Activated CD4-positive, CD25-positive, alpha-beta regulatory T cell (primary cell): ENCODE measurements around the gene CBX7.
"Not testable (repeated sequence)": the region's sequence is repeated elsewhere in the genome, so short reads cannot be mapped to it uniquely, and the experiment has no call there.

Source experiments
- DNase-seq, 4 experiments: peaks; one replicate each; lab custom pipeline; 2025; lab: John Stamatoyannopoulos, UW

CBX7 gene

DNA sequence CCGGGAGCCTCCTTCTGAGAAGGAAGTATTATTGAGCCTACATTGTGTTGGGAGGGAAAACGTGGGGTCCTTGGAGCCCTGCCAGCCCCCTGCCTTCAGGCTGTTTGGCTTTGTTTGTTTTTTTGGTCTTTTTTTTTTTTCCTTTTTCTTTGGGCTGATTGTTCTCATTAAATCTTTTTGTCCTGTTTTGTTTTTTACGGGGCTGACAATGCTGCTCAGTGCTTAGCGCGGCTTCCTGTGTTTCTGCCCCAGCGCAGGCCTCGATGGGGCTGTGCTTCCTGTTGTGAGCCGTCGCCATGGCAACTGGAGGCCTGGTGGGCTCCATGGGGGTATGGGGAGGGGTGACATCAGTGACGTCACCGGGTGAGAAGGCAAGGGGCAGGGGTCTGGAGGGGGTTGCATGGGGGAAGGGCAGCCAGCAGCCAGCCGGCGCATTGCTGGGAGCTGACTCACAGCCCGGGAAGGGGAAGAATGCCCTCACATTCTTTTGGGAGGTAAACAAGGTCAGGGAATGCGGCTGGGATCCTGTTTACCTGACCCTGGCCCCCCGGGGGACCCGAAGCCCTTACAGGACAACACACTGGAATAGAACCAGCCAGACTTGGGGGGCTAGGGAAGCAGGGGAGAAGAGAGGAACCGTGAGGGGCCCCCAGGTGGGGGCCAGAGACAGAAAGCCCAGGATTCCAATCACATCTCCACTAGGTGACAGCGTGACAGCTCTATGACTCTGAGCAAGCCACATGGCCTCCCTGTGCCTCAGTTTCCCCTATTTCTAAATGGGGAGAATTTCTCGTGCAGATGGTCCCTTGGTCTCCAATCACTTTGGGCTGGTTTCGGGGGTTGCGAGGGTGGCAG is 22.2 kb upstream of the CBX7 start:
- DNase-seq = peak in 3 of 4 experiments; percentile 23 to 72 (median 65)

DNA sequence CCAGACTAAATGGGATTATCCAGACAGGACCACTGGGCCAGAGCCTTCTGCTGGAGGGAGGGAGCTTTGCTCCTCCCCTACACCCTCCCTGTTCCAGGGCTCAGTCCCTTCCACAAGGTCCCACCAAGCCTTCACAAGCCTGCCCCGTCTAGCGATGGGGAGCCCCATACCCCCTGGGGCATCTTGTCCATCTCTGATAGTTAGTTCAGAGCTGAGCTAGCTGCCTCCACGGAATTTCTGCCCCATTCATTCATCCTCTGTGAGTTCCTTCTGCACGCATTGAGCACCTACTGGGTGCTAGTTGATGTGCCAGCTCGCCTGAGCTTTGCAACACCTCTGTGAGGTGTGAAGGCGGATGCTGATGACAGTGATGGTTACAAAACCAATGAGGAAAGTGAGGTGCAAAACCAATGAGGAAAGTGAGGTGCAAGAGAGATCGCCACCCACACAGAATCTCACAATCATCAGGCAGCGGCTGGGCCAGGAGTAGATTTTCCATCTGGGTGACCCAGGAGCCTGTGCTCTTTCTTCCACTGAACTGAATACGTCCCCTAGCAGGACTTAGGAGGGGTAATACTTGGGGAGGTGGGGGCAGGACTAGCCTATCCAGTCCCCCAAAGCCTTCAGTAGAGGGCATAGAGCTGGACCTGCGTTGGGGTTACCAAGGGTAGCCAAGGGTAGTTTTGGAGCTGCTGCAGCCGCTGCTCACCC is 21.5 kb upstream of the CBX7 start:
- no peak for DNase-seq

DNA sequence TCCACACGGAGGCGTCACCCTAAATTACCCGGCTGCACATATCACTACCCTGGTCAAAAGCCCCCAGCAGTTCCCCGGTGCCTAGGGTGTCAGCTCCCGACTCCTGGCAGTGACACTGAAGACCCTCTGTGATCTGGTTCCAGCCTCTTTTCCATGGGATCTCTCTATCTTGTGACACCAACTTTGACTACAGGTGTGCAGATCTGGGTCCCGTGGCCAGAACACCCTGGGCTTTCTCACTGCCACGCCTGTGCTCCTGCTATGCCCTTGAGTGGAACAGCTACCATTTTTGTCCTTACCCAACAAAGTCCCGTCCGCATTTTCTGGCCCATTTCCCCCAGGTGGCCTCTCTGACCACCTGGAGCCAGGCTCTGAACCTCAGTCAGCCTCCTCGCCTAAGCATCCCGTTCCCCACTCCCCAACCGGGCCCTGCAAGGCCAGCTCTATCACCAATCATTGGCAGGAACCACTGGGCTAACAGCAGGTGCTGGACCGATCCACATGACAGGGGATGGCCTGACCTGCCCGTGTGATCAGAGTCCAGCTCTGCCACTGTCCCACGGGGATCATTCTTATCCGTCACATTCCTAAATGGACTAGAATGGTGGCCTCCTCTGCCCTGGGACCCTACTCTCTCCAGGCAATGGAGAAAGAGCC is 20.7 kb upstream of the CBX7 start:
- DNase-seq = no peak

DNA sequence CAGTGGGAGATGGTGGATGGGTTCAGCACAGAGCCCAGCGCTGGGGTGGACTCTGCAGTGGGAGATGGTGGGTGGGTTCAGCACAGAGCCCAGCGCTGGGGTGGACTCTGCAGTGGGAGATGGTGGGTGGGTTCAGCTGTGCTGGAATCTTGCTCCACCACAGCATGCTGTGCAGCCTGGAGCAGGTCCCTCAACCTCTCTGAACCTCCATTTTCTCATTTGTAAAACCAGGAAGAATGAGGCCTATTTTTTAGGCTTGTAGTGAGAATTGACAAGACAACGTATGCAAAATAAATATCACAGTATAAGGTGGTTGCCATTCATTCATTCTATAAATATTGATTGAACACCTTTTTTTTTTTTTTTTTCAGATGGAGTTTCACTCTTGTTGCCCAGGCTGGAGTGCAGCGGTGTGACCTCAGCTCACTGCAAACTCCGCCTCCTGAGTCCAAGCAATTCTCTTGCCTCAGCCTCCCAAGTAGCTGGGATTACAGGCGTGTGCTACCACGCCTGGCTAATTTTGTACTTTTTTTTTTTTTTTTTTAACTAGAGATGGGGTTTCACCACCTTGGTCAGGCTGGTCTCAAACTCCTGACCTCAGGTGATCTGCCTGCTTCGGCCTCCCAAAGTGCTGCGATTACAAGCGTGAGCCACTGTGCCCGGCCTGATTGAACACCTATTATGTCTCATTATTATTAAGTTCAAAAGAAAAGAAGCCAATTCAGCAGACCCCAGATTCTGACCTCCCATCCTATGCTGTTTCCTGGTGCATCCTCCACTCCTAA is 20.0 kb upstream of the CBX7 start:
- DNase-seq = not testable (repeated sequence)

DNA sequence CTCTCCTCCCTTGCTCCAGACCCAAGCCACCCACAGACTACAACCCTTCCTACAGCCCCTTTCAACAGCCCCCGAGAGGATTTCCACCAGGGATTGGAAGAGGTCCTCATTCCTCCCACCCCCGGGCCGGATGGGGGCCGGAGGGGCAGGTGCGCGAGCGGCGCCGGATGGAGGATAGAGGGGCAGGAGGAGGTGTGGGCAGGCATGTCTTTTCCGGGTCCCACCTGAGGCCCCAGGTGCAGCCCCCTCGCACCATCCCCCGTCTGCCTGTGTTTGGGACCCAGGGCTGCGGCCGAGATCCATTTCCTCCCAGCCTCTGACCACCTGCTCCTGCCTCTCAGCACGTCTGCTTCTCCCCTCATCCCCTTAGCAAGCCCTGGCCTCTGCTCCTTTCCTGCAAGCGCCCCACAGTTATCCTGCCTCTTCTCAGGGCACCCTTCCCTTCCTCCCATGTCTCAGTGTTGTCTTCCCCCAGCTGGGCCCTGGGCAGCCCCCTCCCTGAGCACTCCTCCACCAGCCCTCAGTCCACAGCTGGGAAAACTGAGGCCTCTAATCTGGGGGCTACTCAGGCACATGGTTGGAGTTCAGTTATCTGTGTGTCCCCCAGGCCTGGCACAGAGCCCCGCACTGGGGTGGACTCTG is 19.3 kb upstream of the CBX7 start:
- no peak for DNase-seq

DNA sequence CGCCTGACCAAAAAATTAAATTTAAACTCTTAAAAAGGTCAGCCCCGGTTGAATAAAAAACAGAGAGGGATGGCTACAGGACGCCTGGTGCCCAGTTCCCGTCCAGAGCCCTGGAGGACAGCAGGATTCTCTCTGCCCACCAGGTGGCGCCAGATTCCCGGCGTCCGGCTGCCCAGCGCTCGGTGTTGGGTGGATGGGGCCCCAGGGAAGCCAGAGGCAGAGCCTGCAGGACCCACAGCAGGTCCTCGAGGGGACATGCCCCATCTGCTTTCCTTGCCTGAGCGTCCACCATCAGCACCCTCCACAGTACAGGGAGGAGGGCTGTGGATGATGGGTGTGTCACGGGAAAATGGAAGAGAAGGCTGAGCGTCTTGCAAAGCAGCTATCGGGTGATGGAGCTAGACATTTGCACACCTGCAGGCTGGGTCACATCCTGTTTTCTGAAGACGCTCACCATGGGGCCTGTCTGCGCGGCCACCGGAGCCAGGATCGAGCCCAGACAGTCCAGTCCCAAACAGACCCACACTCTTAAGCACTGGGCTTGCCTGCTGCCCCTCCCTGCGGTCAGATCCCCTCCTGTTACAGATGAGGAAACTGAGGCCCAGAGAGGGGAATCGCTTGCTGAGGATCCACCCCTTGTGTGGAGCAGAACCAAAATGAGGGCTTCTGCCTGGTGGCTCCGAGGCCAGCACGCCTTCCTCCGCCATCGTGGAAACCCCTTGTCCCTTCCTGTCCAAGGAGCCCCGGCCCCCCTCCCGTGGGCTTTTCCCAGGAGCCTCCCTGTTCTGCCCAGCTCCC is 18.5 kb upstream of the CBX7 start:
- peak; percentile 67 to 76 (median 68) for DNase-seq

DNA sequence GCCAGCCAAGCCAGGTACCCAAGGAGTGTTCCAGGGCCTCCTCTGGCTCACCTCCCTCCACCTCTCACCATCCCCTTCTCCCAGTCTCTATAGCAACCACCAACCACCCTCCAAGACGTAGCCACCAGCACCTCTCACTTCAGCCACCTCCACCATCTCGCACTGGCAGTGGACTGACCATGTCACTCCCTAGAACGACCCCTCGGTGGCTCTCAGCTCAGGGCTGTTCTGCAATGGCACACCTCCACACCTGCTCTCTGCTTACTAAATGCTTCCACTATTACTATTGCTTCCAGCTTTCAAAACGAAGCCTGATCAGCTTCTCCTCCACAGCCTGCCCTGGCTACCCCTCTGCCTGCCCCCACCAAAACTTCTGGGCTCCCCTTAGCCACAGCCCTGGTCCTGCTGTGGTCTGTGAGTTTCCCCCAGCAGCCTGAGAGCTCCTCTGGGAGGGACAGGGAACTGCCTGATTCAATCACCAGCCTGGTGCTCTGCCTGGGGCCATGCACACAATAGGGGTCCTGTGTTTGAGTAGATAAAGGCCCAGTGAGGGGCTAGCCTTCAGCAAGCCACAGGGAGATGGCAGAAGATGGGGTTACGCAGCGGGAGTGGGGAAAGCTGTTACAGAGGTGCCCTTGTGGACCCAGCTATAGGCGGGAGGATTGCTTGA is 17.5 kb upstream of the CBX7 start:
- no peak for DNase-seq

DNA sequence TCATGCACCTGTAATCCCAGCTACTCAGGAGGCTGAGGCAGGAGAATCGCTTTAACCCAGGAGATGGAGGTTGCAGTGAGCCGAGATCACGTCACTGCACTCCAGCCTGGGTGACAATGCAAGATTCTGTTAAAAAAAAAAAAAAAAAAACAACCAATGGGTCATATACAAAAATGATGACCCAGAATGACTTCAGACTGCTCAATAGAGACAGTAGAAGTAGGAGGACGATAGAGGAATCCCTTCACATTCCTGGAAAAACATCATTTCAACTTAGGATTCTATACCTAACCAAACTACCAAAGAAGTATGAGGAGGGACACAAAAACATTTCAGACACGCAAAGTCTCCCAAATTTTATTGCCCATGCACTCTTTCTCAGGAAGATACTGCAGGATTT is 14.1 kb upstream of the CBX7 start:
- DNase-seq = no peak

DNA sequence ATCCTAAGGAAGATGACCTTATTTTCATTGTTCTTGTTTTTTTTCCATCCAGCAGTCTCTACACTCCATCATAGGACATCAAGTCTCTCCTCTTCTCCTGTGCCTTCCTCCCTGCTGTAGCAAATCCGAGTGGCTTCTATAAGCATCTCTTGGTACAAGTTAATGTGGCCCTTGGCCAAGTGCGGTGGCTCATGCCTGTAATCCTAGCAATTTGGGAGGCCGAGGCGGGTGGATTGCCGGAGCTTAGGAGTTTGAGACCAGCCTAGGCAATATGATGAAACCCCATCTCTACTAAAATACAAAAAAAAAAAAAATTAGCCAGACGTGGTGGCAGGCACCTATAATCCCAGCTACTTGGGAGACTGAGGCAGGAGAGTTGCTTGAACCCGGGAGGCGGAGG is 3.6 kb upstream of the CBX7 start:
- not testable (repeated sequence) for DNase-seq

DNA sequence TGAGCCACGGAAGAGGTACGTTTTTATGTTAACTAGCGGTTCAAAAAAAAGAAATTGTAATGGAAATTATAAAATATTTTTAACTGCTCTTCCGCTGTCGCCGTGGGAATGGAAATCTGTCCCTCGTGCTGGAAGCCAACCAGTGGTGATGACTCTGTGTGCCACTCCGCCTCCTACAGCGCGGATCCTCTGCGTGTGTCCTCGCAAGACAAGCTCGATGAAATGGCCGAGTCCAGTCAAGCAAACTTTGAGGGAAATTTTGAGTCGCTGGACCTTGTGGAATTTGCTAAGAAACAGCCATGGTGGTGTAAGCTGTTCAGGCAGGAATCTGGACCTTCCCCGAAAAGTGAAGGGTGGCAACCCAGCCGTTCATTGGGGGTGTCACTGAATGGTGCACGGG is 2.9 kb upstream of the CBX7 start:
- DNase-seq = no peak

DNA sequence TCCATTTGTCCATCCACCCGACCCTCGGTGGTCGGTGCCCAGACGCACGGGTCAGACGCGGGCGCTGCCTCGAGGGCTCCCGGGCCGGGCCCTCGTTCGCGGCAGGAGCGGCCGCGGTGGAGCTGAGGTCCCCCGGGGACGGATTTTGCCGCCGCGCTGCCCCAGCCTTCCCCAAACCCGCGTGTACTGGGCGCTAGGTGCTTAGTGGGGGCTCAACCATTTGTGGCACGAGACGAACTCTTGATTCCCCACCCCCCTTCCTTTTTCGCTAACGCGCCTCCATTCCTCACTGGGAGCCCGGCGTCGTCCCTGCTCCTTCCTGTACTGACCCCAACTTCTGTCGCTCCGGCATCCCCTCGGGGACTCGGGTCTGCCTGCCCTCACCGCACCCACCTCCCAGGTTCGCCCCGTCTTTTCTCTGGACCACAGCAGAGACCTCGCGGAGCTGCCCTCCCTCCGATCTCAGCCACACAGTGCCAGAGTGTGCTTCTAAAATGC is 789 bp upstream of the CBX7 start:
- no peak for DNase-seq

DNA sequence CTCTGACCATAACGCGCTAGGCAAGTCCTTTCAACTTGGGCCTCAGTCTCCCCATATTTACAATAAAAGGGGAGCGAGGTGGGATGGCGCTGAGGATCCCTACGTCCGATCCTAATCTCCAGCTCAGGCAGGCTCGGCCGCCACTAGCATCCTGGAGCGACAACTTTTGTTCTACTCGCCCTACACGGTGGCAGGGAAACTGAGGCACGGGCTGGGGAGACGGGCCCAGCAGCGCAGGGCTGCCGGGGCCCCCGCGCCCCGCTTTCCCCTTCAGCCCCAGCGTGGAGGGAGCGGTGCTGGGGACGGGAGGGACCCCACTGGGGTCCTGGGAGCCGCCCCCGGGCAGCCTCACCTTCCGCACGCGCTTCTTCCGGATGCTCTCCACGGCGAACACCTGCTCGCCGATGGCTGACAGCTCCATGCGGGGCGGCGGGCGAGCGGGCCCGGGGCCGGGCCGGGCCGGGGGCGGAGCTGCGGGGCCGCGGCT is 413 bp downstream of the CBX7 start:
- DNase-seq = no peak

DNA sequence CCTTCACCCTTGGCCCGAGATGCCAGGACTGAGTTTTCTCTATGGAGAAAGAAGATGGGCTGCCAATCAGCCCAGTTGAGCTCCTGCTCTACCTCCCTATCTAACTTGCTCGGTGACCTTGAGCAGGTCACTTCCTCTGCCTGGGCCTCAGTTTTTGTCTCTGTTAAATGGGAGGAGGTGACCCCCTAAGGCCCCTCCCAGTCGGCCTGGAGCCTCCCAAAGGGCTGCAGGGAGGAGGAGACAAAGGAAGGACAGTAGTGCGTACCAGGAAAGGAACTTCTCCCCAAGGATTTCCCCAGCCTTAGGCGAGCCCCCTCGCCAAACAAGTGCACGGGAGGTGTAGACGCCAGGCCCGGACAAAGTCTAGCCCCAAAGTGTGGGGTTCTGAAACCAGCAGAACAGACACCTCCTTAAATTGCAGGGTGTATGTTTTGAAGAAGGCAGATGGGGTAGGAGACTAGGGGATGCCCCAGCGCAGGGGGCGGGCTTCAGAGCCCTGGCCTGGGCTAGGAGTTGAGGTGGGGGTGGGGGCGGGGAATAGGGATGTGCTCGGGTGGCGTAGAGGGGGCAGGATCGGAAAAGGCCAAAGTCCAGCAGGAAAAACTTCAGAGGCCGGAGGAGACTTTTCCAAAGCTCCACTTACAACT is 1.0 kb downstream of the CBX7 start:
- no peak for DNase-seq

DNA sequence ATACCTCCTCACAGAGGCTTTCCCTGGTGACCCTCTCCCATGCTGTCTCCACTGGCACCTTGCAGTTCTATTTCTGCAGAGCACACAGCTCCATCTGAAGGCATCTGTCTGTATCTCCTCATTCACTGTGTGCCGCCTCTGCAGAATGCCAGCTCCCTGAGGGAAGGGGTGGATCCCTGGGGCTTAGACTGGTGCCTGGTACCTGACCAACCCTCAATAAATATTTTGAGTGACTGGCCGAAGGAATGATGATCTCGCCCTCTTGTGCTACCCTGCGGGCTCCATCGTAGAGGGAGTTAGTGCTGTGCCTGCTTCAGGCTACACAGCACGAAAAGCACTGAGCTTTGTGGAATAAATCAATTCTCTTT is 1.6 kb downstream of the CBX7 start:
- no peak for DNase-seq

DNA sequence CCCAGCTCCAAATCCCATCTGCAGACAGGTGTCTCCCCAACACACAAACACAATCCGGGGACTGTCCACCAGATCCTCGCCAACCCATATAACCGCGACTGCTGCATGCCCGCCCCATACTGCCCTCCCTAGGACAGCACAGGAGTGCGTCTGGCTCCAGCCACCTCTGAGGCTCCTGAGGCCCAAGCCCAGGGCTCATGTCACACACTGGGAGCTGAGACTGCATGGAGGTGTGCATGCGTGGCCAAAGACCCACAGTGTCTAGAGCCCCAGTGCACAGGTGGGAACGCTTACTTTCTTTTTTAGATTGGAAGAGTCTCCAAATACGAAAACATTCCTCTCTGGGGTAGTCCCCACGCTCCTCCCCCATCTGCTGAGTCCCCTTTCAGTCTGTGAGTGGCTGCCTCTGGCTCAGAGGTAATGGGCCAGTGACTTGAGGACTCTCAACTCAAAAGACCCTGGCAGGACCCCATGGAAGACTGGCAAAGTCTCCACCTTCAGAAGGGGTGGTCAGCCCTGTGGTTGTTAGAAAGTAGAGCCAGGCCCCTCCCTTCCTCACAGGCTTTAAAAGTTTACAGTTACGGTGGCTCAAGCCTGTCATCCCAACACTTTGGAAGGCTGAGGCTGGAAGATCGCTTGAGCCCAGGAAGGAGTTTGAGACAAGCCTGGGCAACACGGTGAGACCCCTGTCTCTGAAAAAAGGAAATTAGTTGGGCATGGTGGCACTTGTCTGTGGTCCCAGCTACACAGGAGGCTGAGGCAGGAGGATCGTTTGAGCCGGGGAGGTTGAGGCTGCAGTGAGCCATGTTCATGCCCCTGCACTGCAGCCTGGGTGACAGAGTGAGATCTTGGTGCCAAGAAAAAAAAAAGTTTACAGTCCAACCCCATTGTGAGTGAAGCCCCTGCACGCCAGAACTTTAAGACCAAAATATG is 2.3 kb downstream of the CBX7 start:
- no peak for DNase-seq

DNA sequence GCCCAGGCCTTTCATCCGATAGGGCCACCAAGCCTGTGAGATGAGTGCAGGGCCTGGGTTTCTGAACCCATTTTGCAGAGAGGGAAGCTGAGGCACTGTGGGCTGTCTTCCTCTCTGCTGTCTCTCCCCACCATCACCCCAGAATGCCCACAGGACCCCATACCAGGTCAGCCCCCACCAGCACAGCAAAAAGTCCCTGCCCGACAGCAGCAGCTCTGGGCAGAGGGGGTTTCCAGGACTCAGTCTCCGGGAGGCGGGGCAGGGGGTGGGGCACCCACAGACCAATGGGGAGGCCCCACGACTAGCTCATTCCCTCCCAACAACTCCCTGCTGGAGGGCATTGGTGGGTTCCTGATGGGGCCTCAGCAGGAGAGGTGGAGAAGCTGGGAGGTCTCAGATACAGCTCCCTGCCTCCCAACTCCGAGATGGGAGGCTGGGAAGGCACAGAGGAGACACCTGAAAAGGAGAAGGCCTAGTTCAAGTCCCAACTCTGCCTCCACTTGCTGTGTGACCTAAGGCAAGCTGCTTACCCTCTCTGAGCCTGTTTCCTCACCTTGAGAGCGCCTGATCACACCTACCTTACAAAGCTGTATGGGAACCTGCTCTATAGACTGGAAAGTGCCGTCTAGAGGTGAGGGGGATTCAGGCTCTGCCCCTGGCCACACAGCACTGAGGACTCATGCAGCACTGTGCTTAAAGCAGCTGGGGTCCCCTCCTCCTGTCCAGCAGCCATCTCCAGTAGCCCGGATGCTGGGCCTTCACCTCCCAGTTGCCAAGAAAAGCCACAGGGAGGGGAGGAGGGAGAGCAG is 3.5 kb downstream of the CBX7 start:
- DNase-seq = peak; percentile 20 to 49 (median 44)

DNA sequence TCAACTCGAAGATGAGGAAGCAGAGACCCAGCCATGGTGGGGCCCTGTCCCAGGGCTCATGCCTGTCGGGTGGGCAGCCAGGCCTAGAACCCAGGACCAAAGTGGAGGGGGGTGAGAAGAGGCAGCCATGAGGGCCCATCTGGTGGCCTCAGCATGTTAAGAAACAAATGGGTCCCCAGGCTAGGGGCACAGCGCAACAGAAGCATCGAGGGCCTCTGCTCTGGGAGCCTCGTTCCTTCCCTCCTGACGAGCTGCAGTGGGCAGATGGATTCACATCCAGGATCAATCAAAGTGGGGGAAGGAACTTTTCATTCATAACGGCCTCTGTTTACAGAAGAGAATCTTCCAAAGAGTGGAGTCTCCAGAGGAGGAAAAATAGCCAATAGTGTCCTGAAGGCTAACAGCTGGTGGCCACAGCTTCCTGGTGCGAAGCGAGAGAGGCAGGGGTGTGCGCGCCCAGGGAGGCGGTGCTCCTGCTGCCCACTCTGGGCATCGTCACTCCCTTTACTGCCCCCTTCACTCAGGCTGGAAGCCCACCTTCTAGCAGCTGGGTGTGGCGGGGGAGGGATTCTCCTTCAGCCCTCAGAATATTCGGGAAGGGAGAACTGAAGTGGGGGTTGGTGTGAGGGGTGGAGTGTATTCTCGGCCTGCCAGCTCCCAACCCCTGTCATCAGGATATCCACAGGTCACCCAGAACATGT is 4.3 kb downstream of the CBX7 start:
- no peak for DNase-seq
